ENCODE results near the gene TPST1.
A peak's percentile ranks its signal among the peaks of the same experiment; 100 is the strongest.

Gene TPST1

GRCh38 chr7:66276363-66276762, 71.2 kb downstream of the TPST1 start:
- CTCF ChIA-PET = no interaction called here
- no peak for TF ChIP-seq CTCF (conservative IDR thresholded peaks at IDR 0.05; ENCODE audit: low read depth)
- POLR2A ChIA-PET (ENCODE audit: low non-redundant PET) = no interaction called here
- no peak for DNase-seq (ENCODE audit: low spot score)
- H3K27ac ChIP-seq = no peak overlapping the region

- H3K27ac ChIP-seq = no peak overlapping the region
- ChIA-PET POLR2A (ENCODE audit: low non-redundant PET) (no interaction called here), CTCF (no interaction called here)
- TF ChIP-seq CTCF (conservative IDR thresholded peaks at IDR 0.05; ENCODE audit: low read depth) = no peak
- no peak for DNase-seq (ENCODE audit: low spot score)
Observed at GRCh38 chr7:66277492-66277891, 72.4 kb downstream of the TPST1 start.

- H3K27ac ChIP-seq = no peak overlapping the region
- no peak for DNase-seq (ENCODE audit: low spot score)
- no peak for TF ChIP-seq CTCF (conservative IDR thresholded peaks at IDR 0.05; ENCODE audit: low read depth)
- CTCF ChIA-PET = no interaction called here
- POLR2A ChIA-PET (ENCODE audit: low non-redundant PET) = no interaction called here
Observed at GRCh38 chr7:66279912-66280311, 74.8 kb downstream of the TPST1 start.

GRCh38 chr7:66281678-66282590, 76.8 kb downstream of the TPST1 start:
- no peak for TF ChIP-seq CTCF (conservative IDR thresholded peaks at IDR 0.05; ENCODE audit: low read depth)
- DNase-seq (ENCODE audit: low spot score) = peak; percentile 37
- ChIA-PET POLR2A (ENCODE audit: low non-redundant PET) (no interaction called here), CTCF (no interaction called here)
- peak overlapping the region; percentile 69 for H3K27ac ChIP-seq

- H3K27ac ChIP-seq = peak overlapping the region; percentile 82
- TF ChIP-seq CTCF (conservative IDR thresholded peaks at IDR 0.05; ENCODE audit: low read depth) = no peak
- DNase-seq (ENCODE audit: low spot score) = no peak
- ChIA-PET POLR2A (ENCODE audit: low non-redundant PET) (no interaction called here), CTCF (no interaction called here)
Observed at GRCh38 chr7:66282591-66282935, 77.4 kb downstream of the TPST1 start.

- peak; percentile 75 for DNase-seq (ENCODE audit: low spot score)
- H3K27ac ChIP-seq = peak overlapping the region; percentile 82
- POLR2A ChIA-PET (ENCODE audit: low non-redundant PET) = no interaction called here
- CTCF ChIA-PET = no interaction called here
- TF ChIP-seq CTCF (conservative IDR thresholded peaks at IDR 0.05; ENCODE audit: low read depth) = no peak
Observed at GRCh38 chr7:66283003-66283920, 78.1 kb downstream of the TPST1 start.

All from RWPE1 (cell line).